GM18867 (cell line): Measurements from ENCODE around the gene KCNMA1.

Experiments
- ATAC-seq: cut with Tn5 transposase; IDR thresholded peaks from one replicate; pipeline ENCODE4 v1.9.1; 2021; ENCODE audit warnings: mild to moderate bottlenecking, moderate library complexity; ENCODE audit not compliant: unreplicated experiment

Gene KCNMA1

GRCh38 chr10:77494756-77495541, 142.7 kb downstream of the KCNMA1 start:
- ATAC-seq, result no peak

- no peak for ATAC-seq
Measured at GRCh38 chr10:77494327-77494726, 143.3 kb downstream of the KCNMA1 start.

- ATAC-seq, result peak; percentile 36
Measured at GRCh38 chr10:77493851-77494261, 143.8 kb downstream of the KCNMA1 start.

GRCh38 chr10:77493239-77493806, 144.3 kb downstream of the KCNMA1 start:
- ATAC-seq, result peak; percentile 28

- no peak for ATAC-seq
Measured at GRCh38 chr10:77492368-77492994, 145.1 kb downstream of the KCNMA1 start.

- ATAC-seq, result no peak
Measured at GRCh38 chr10:77490534-77491314, 146.9 kb downstream of the KCNMA1 start.

GRCh38 chr10:77486517-77486916, 151.1 kb downstream of the KCNMA1 start:
- ATAC-seq, result no peak

GRCh38 chr10:77485847-77486246, 151.8 kb downstream of the KCNMA1 start:
- no peak for ATAC-seq

- ATAC-seq, result no peak
Measured at GRCh38 chr10:77482072-77482471, 155.5 kb downstream of the KCNMA1 start.

GRCh38 chr10:77479586-77479985, 158.0 kb downstream of the KCNMA1 start:
- no peak for ATAC-seq

- no peak for ATAC-seq
Measured at GRCh38 chr10:77478962-77479359, 158.6 kb downstream of the KCNMA1 start.

- ATAC-seq, result no peak
Measured at GRCh38 chr10:77478247-77478961, 159.2 kb downstream of the KCNMA1 start.

GRCh38 chr10:77475522-77475921, 162.1 kb downstream of the KCNMA1 start:
- no peak for ATAC-seq

- no peak for ATAC-seq
Measured at GRCh38 chr10:77474939-77475338, 162.7 kb downstream of the KCNMA1 start.

GRCh38 chr10:77474386-77474785, 163.2 kb downstream of the KCNMA1 start:
- ATAC-seq, result no peak

- ATAC-seq, result no peak
Measured at GRCh38 chr10:77472146-77472545, 165.5 kb downstream of the KCNMA1 start.

GRCh38 chr10:77471069-77471536, 166.5 kb downstream of the KCNMA1 start:
- no peak for ATAC-seq

GRCh38 chr10:77467422-77467963, 170.1 kb downstream of the KCNMA1 start:
- no peak for ATAC-seq

GRCh38 chr10:77463967-77464745, 173.5 kb downstream of the KCNMA1 start:
- no peak for ATAC-seq
